Glutamatergic neuron (in vitro differentiated cells): ENCODE data around the gene FAM8A1. TPM values are rescaled to one million over a fixed set of nuclear protein-coding genes. Genes with fewer than 3 reads are reported as not detected.

Experiments
- DNase-seq: peaks from one replicate; pipeline ENCODE4 v3.0.0; 2022
- H3K27ac Mint-ChIP-seq: one replicate; pipeline ENCODE4 v1.8.0; 2020; ENCODE audit warnings: mild to moderate bottlenecking, mixed read lengths, inconsistent platforms; ENCODE audit not compliant: unreplicated experiment
- H3K27me3 Mint-ChIP-seq: one replicate; pipeline ENCODE4 v1.8.0; 2020; ENCODE audit warnings: mild to moderate bottlenecking, moderate library complexity, mixed read lengths, inconsistent platforms; ENCODE audit not compliant: unreplicated experiment
- H3K36me3 Mint-ChIP-seq: one replicate; pipeline ENCODE4 v1.8.0; 2020; ENCODE audit warnings: mild to moderate bottlenecking, mixed read lengths, inconsistent platforms; ENCODE audit not compliant: unreplicated experiment
- H3K4me1 Mint-ChIP-seq: one replicate; pipeline ENCODE4 v1.8.0; 2020; ENCODE audit warnings: mild to moderate bottlenecking, low read depth, mixed read lengths, inconsistent platforms; ENCODE audit not compliant: unreplicated experiment
- H3K4me3 Mint-ChIP-seq: one replicate; pipeline ENCODE4 v1.8.0; 2020; ENCODE audit warnings: mild to moderate bottlenecking, mixed read lengths, inconsistent platforms; ENCODE audit not compliant: unreplicated experiment
- H3K9me3 Mint-ChIP-seq: one replicate; pipeline ENCODE4 v1.8.0; 2020; ENCODE audit warnings: mild to moderate bottlenecking, moderate library complexity, mixed read lengths, inconsistent platforms; ENCODE audit not compliant: unreplicated experiment
- long read RNA-seq: library from polyadenylated mRNA; unstranded; transcript quantifications from one replicate; pipeline ENCODE4 v2.0.0, GENCODE V29; 2020; ENCODE audit not compliant: unreplicated experiment
- total RNA-seq: library from RNA; stranded (reverse); fragmentation: NEBNext Ultra II Directional; extraction: Animal tissue kit (Norgen Biotek cat#: 25700); gene quantifications from one replicate; pipeline ENCODE4 v1.2.1, GENCODE V29; 2021; ENCODE audit not compliant: unreplicated experiment
- TF ChIP-seq, protein P1 (sequence below): fragments of 200-600 bp; sonication (generic); IDR thresholded peaks from one replicate; pipeline ENCODE4 v1.5.0; 2021; ENCODE audit not compliant: partially characterized antibody, unreplicated experiment

The FAM8A1 gene, protein sequence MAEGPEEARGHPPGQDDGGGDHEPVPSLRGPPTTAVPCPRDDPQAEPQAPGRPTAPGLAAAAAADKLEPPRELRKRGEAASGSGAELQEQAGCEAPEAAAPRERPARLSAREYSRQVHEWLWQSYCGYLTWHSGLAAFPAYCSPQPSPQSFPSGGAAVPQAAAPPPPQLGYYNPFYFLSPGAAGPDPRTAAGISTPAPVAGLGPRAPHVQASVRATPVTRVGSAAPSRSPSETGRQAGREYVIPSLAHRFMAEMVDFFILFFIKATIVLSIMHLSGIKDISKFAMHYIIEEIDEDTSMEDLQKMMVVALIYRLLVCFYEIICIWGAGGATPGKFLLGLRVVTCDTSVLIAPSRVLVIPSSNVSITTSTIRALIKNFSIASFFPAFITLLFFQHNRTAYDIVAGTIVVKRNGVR
- total RNA-seq, result 16.5 TPM
- long read RNA-seq, full-length matches to known transcripts, result 3 of 5 reads
- long read RNA-seq, partial matches to known transcripts, result 0 of 5 reads
- long read RNA-seq, other reads (novel, unspliced or antisense), result 2 of 5 reads

DNA sequence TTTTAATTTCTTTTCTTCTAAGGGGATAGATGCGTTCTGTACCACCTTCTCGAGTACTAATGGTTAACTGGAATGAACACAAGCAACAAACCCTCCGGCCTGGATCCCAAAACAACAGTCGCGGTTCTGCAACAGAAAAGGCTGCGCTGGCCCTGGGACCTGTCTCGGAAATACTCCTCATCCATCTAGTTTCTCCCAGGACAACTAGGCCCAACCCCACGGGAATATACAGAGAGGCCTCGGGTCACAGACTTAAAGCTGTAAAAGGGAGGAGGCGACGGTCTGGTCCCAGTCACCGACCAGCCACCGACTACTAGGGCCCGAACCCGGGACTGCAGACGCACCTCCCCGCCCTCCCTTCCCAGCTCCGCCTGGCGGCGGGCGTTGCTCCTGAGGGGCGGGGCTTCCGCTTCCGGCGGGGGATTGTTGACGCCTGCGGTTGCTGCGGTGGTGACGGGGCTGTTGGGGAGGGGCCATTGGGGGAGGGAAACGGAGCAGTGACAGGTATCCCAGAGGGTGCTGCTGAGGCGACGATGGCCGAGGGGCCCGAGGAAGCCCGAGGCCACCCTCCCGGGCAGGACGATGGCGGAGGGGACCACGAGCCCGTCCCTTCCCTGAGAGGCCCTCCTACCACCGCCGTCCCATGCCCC, at the start of gene FAM8A1:
Gene FAM8A1 (plus strand): TSS at position 426 of the 650 bp plus-strand sequence. CDS start 108 bp downstream, at position 534.
- Mint-ChIP-seq H3K27ac (peak within 1 kb of the TSS; percentile 89), H3K9me3 (peaks cover 4% of the 10 kb centered on the region), H3K36me3 (no peaks in the 10 kb centered on the region), H3K27me3 (peaks cover 6% of the 10 kb centered on the region), H3K4me1 (peaks cover 6% of the 10 kb centered on the region), H3K4me3 (peak within 1 kb of the TSS; percentile 97)
- TF ChIP-seq, protein P1, sequence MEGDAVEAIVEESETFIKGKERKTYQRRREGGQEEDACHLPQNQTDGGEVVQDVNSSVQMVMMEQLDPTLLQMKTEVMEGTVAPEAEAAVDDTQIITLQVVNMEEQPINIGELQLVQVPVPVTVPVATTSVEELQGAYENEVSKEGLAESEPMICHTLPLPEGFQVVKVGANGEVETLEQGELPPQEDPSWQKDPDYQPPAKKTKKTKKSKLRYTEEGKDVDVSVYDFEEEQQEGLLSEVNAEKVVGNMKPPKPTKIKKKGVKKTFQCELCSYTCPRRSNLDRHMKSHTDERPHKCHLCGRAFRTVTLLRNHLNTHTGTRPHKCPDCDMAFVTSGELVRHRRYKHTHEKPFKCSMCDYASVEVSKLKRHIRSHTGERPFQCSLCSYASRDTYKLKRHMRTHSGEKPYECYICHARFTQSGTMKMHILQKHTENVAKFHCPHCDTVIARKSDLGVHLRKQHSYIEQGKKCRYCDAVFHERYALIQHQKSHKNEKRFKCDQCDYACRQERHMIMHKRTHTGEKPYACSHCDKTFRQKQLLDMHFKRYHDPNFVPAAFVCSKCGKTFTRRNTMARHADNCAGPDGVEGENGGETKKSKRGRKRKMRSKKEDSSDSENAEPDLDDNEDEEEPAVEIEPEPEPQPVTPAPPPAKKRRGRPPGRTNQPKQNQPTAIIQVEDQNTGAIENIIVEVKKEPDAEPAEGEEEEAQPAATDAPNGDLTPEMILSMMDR, result peak; percentile 59
- peak; percentile 99 for DNase-seq

DNA sequence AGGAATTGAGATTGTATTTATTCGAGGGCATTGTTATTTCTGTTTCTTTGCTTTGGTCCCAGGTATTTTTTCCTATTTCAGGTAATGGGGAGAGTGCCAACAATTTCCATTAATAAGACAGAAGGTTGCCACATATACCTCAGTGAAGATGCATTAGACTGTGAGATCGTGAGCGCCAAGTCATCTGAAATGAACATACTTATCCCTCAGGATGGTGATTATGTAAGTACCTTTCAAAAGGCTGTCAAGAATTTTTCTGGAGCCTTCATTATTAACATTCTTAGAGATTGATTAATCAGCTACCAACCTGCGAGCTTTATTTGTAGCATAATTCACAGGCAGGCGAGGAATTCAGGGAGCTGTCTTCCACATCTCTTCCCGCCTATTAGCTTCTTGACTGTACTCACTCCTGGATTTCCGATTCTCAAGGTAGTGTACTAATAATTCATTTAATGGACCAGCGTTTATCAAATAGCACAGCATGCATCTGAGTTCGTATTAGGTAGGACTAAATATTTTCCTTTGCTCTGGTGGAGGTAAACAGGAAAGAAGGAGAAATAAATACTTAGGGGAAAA, 48.6 kb upstream of the FAM8A1 start:
- Mint-ChIP-seq H3K4me3 (no peak overlapping the region), H3K36me3 (no peaks in the 10 kb centered on the region), H3K4me1 (no peaks in the 10 kb centered on the region), H3K9me3 (no peaks in the 10 kb centered on the region), H3K27me3 (peaks cover 2% of the 10 kb centered on the region), H3K27ac (no peak overlapping the region)
- TF ChIP-seq, protein P1, result no peak
- no peak for DNase-seq

DNA sequence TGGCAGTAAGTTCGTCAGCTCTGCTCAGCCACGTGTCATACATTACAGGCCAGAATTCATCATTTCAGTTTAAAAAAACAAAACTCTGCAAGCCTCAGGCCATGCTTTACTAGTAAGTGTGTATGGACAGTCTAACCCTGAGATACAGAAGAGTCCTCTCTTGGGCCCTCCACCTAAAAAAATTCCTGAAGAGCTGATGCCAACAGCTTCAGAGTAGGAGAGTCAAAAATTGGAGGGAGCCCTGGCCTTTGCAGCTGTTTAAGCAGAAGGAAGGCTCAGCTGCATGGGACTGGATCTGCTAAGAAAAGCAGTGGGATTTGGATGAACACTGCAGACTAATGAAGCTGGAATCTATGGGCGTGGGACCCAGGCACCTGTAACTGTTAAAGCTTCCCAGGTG, 47.2 kb upstream of the FAM8A1 start:
- DNase-seq, result no peak
- Mint-ChIP-seq H3K9me3 (no peaks in the 10 kb centered on the region), H3K36me3 (no peaks in the 10 kb centered on the region), H3K4me3 (no peak overlapping the region), H3K27me3 (peaks cover 2% of the 10 kb centered on the region), H3K27ac (no peak overlapping the region), H3K4me1 (no peaks in the 10 kb centered on the region)
- TF ChIP-seq, protein P1, result no peak

DNA sequence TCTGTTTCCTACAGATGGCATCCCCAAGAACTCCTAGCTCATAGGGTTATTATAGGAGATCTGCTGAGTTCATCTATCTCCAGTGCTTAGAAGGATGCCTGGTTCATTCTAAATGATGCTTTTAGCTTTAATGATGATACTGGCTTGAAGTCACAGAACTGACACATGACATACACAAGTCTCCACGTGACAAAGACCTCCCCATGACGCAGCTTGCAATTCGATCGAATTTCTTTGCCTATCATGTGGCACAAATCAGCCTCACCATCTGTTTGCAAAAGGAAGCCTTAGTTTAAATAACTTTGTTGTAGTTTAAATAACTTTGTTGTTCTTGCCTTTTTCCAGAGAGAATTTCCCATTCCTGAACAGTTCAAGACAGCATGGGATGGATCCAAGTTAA, 44.1 kb upstream of the FAM8A1 start:
- H3K9me3 Mint-ChIP-seq, result peaks cover 5% of the 10 kb centered on the region
- TF ChIP-seq, protein P1, result no peak
- H3K4me1 Mint-ChIP-seq, result no peaks in the 10 kb centered on the region
- DNase-seq, result no peak
- H3K27ac Mint-ChIP-seq, result no peak overlapping the region
- no peak overlapping the region for H3K4me3 Mint-ChIP-seq
- H3K36me3 Mint-ChIP-seq, result peaks cover 13% of the 10 kb centered on the region
- H3K27me3 Mint-ChIP-seq, result peaks cover 3% of the 10 kb centered on the region
